NB4 (cell line): ENCODE data around the gene PRR35.

Source experiments
- CTCF ChIP-seq: IDR thresholded peaks from one replicate; pipeline ENCODE4 v1.5.1; 2012; ENCODE audit warnings: low read depth, low read length
- MAX ChIP-seq: IDR thresholded peaks from 2 replicates; pipeline ENCODE4 v1.6.1; 2011; ENCODE audit warnings: low read depth, low read length
- MYC ChIP-seq: IDR thresholded peaks from 2 replicates; pipeline ENCODE4 v1.6.1; 2011; ENCODE audit warnings: low read depth, low read length
- POLR2A ChIP-seq: IDR thresholded peaks from 2 replicates; pipeline ENCODE4 v1.6.1; 2011; ENCODE audit warnings: mild to moderate bottlenecking; ENCODE audit not compliant: insufficient read length; ENCODE audit errors: extremely low read depth

GRCh38 chr16:589658-590187, 29.5 kb downstream of the PRR35 start, which contains the start of gene RAB40C:
- TF ChIP-seq POLR2A (no peak), CTCF (no peak), MAX (no peak), MYC (no peak)
